Measurements from ENCODE around the gene RNF123.

The RNF123 gene

GRCh38 chr3:49756036-49756435 is 66.7 kb downstream of the RNF123 start:
- DNase-seq: no peak

GRCh38 chr3:49757197-49757596 is 67.8 kb downstream of the RNF123 start:
- no peak for DNase-seq

GRCh38 chr3:49759226-49759625 is 69.9 kb downstream of the RNF123 start:
- DNase-seq: no peak

- no peak for DNase-seq
These were observed 72.3 kb downstream of the RNF123 start for GRCh38 chr3:49761661-49762060.

GRCh38 chr3:49763981-49764380 is 74.6 kb downstream of the RNF123 start:
- no peak for DNase-seq

- no peak for DNase-seq
These were observed 80.0 kb downstream of the RNF123 start for GRCh38 chr3:49769286-49769915.

- no peak for DNase-seq
These were observed 80.6 kb downstream of the RNF123 start for GRCh38 chr3:49769926-49770325.

All from islet precursor cell (in vitro differentiated cells).